H9 (cell line): ENCODE results near the gene RNF125. TPM values are rescaled to one million over a fixed set of nuclear protein-coding genes. Genes with fewer than 3 reads are reported as not detected.

Source experiments
- DNase-seq: peaks from one replicate; pipeline ENCODE4 v3.0.0-alpha.2; 2017
- H2AFZ ChIP-seq: one replicate; pipeline ENCODE4 v1.6.1; 2013; ENCODE audit warnings: mild to moderate bottlenecking, low read length, control low read depth, moderate library complexity
- H2AK5ac ChIP-seq: 2 replicates; pipeline ENCODE4 v1.6.1; 2013; ENCODE audit warnings: low read length, control low read depth, mixed read lengths; ENCODE audit not compliant: insufficient read length
- H2BK120ac ChIP-seq: one replicate; pipeline ENCODE4 v1.6.1; 2013; ENCODE audit warnings: low read depth, mild to moderate bottlenecking, low read length, control low read depth, inconsistent platforms; ENCODE audit not compliant: poor library complexity, severe bottlenecking
- H2BK12ac ChIP-seq: 2 replicates; pipeline ENCODE4 v1.6.1; 2013; ENCODE audit warnings: low read length, control low read depth, mixed read lengths, low read depth; ENCODE audit not compliant: insufficient read length
- H2BK15ac ChIP-seq: 2 replicates; pipeline ENCODE4 v1.6.1; 2013; ENCODE audit warnings: low read depth, low read length, control low read depth
- H2BK20ac ChIP-seq: one replicate; pipeline ENCODE4 v1.6.1; 2013; ENCODE audit warnings: low read depth, mild to moderate bottlenecking, low read length, control low read depth, inconsistent platforms; ENCODE audit not compliant: poor library complexity, severe bottlenecking
- H2BK5ac ChIP-seq: 2 replicates; pipeline ENCODE4 v1.6.1; 2013; ENCODE audit warnings: low read length, control low read depth, mixed read lengths; ENCODE audit not compliant: insufficient read length
- H3K14ac ChIP-seq: 2 replicates; pipeline ENCODE4 v1.6.1; 2013; ENCODE audit warnings: low read length, control low read depth; ENCODE audit not compliant: insufficient read depth
- H3K18ac ChIP-seq: 2 replicates; pipeline ENCODE4 v1.6.1; 2013; ENCODE audit warnings: low read depth, mild to moderate bottlenecking, mixed read lengths, low read length, control low read depth; ENCODE audit not compliant: insufficient read length
- H3K23ac ChIP-seq: 2 replicates; pipeline ENCODE4 v1.6.1; 2013; ENCODE audit warnings: low read length, control low read depth, mixed read lengths, low read depth; ENCODE audit not compliant: insufficient read length
- H3K23me2 ChIP-seq: 2 replicates; pipeline ENCODE4 v1.6.1; 2013; ENCODE audit warnings: low read depth, mild to moderate bottlenecking, mixed read lengths, low read length, control low read depth; ENCODE audit not compliant: insufficient read length, poor library complexity, severe bottlenecking
- H3K27ac ChIP-seq: 2 replicates; pipeline ENCODE4 v1.5.1; 2013; ENCODE audit warnings: low read length, control low read depth, mixed read lengths, low read depth; ENCODE audit not compliant: insufficient read length
- H3K27me3 ChIP-seq: 2 replicates; pipeline ENCODE4 v1.6.1; 2013; ENCODE audit warnings: low read length, control low read depth, inconsistent platforms; ENCODE audit not compliant: insufficient read depth
- H3K4ac ChIP-seq: 2 replicates; pipeline ENCODE4 v1.6.1; 2013; ENCODE audit warnings: low read depth, mild to moderate bottlenecking, control low read depth, inconsistent platforms, low read length, moderate library complexity
- H3K4me1 ChIP-seq: 2 replicates; pipeline ENCODE4 v1.6.1; 2013; ENCODE audit warnings: low read length, control low read depth, inconsistent platforms; ENCODE audit not compliant: insufficient read depth
- H3K4me2 ChIP-seq: 2 replicates; pipeline ENCODE4 v1.6.1; 2013; ENCODE audit warnings: low read length, control low read depth, mixed read lengths; ENCODE audit not compliant: insufficient read length, insufficient read depth
- H3K56ac ChIP-seq: 2 replicates; pipeline ENCODE4 v1.6.1; 2013; ENCODE audit warnings: low read depth, mild to moderate bottlenecking, mixed read lengths, low read length, control low read depth; ENCODE audit not compliant: insufficient read length
- H3K79me1 ChIP-seq: 2 replicates; pipeline ENCODE4 v1.6.1; 2013; ENCODE audit warnings: low read depth, mild to moderate bottlenecking, moderate library complexity, low read length, control low read depth, inconsistent platforms; ENCODE audit not compliant: insufficient read depth, poor library complexity, severe bottlenecking
- H3K79me2 ChIP-seq: 2 replicates; pipeline ENCODE4 v1.6.1; 2013; ENCODE audit warnings: low read length, control low read depth, inconsistent platforms; ENCODE audit not compliant: insufficient read depth
- H3K9ac ChIP-seq: 2 replicates; pipeline ENCODE4 v1.6.1; 2013; ENCODE audit warnings: low read length, control low read depth, mixed read lengths; ENCODE audit not compliant: insufficient read length; ENCODE audit errors: extremely low read depth
- H3K9me3 ChIP-seq: one replicate; pipeline ENCODE4 v1.6.1; 2013; ENCODE audit warnings: low read depth, low read length, inconsistent platforms; ENCODE audit not compliant: control insufficient read depth
- H3T11ph ChIP-seq: one replicate; pipeline ENCODE4 v1.6.1; 2013; ENCODE audit warnings: mild to moderate bottlenecking, low read length, control low read depth, inconsistent platforms
- H4K20me1 ChIP-seq: one replicate; pipeline ENCODE4 v1.6.1; 2013; ENCODE audit not compliant: control insufficient read depth, insufficient read length, insufficient read depth
- H4K5ac ChIP-seq: 2 replicates; pipeline ENCODE4 v1.6.1; 2013; ENCODE audit warnings: low read depth, mild to moderate bottlenecking, mixed read lengths, low read length, control low read depth; ENCODE audit not compliant: insufficient read length
- H4K8ac ChIP-seq: replicated peaks from 2 replicates; pipeline ENCODE4 v1.6.1; 2013; ENCODE audit warnings: low read length, control low read depth, mixed read lengths, low read depth; ENCODE audit not compliant: insufficient read length
- H4K91ac ChIP-seq: 2 replicates; pipeline ENCODE4 v1.6.1; 2013; ENCODE audit warnings: low read depth, mild to moderate bottlenecking, moderate library complexity, mixed read lengths, low read length, control low read depth; ENCODE audit not compliant: insufficient read length
- H3K27ac Mint-ChIP-seq, 3 experiments: 2 replicates in 2 of 3; 3 replicates in 1 of 3; pipeline ENCODE4 v1.8.0; 2020 to 2021; ENCODE audit warnings: mixed read lengths in 3 of 3, mild to moderate bottlenecking in 1 of 3, moderate library complexity in 1 of 3
- H3K27me3 Mint-ChIP-seq: 2 replicates; pipeline ENCODE4 v1.8.0; 2021; ENCODE audit warnings: low read depth, mild to moderate bottlenecking, moderate library complexity, mixed read lengths
- H3K36me3 Mint-ChIP-seq, 3 experiments: 2 replicates in 2 of 3; 3 replicates in 1 of 3; pipeline ENCODE4 v1.8.0; 2020 to 2021; ENCODE audit warnings: low read depth in 3 of 3, mixed read lengths in 3 of 3; ENCODE audit not compliant: insufficient read depth in 1 of 3
- H3K4me1 Mint-ChIP-seq, 2 experiments: 2 replicates each; pipeline ENCODE4 v1.8.0; 2020; ENCODE audit warnings: mixed read lengths in 2 of 2
- H3K4me3 Mint-ChIP-seq, 2 experiments: 2 replicates in 1 of 2; 3 replicates in 1 of 2; pipeline ENCODE4 v1.8.0; 2020 to 2021; ENCODE audit warnings: mild to moderate bottlenecking in 2 of 2, mixed read lengths in 2 of 2, moderate library complexity in 1 of 2
- H3K9me3 Mint-ChIP-seq, 2 experiments: 2 replicates in 1 of 2; 3 replicates in 1 of 2; pipeline ENCODE4 v1.8.0; 2020; ENCODE audit warnings: mild to moderate bottlenecking in 2 of 2, mixed read lengths in 2 of 2, moderate library complexity in 1 of 2
- WGBS: extraction: QIAGEN DNeasy Blood & Tissue Kit; methylation state at CpG from one replicate; pipeline ENCODE4 v1.1.7; 2013; ENCODE audit warnings: missing lambda C conversion rate, low lambda C conversion rate, mixed read lengths; ENCODE audit not compliant: insufficient read length; ENCODE audit errors: extremely low coverage; 5-methylcytosine and 5-hydroxymethylcytosine counted together
- total RNA-seq: library from RNA; stranded (reverse); gene quantifications from 2 replicates; pipeline ENCODE4 v1.2.1, GENCODE V29; 2021
- TF ChIP-seq, protein P1 (sequence below): fragments of 200-600 bp; sonication (generic); conservative IDR thresholded peaks from 3 replicates; pipeline ENCODE4 v1.8.0; 2021; ENCODE audit warnings: antibody characterized with exemption, mild to moderate bottlenecking

The RNF125 gene
- total RNA-seq, 1 experiment from 2014 or later = 8.3 TPM

GRCh38 chr18:32096946-32097345, 78.3 kb downstream of the RNF125 start:
- no peak for DNase-seq
- H3K14ac ChIP-seq = no peak overlapping the region
- no peak overlapping the region for H2BK12ac ChIP-seq
- H3K23ac ChIP-seq = no peak overlapping the region
- H3K27ac ChIP-seq = no peak overlapping the region
- H4K5ac ChIP-seq = no peak overlapping the region
- H3K23me2 ChIP-seq = peaks cover 7% of the 10 kb centered on the region
- H3K9ac ChIP-seq = no peak overlapping the region
- no peaks in the 10 kb centered on the region for H4K20me1 ChIP-seq
- H2AK5ac ChIP-seq = no peak overlapping the region
- H3K27me3 Mint-ChIP-seq = no peaks in the 10 kb centered on the region
- H4K8ac ChIP-seq = no peak overlapping the region
- H3K79me2 ChIP-seq = peaks cover 45% of the 10 kb centered on the region
- no peak overlapping the region for H3K56ac ChIP-seq
- no peak overlapping the region for H2BK5ac ChIP-seq
- peaks cover 6% of the 10 kb centered on the region for H3K79me1 ChIP-seq
- H3K4me1 ChIP-seq = no peaks in the 10 kb centered on the region
- H3K36me3 Mint-ChIP-seq = peaks cover 17 to 48% (median 43%) of the 10 kb centered on the region in 3 experiments
- no peak overlapping the region for H3K4me2 ChIP-seq
- no peaks in the 10 kb centered on the region for H3K27me3 ChIP-seq
- H3K4me3 Mint-ChIP-seq = no peak overlapping the region
- no peak overlapping the region for H2AFZ ChIP-seq
- H3K18ac ChIP-seq = no peak overlapping the region
- TF ChIP-seq, protein P1, sequence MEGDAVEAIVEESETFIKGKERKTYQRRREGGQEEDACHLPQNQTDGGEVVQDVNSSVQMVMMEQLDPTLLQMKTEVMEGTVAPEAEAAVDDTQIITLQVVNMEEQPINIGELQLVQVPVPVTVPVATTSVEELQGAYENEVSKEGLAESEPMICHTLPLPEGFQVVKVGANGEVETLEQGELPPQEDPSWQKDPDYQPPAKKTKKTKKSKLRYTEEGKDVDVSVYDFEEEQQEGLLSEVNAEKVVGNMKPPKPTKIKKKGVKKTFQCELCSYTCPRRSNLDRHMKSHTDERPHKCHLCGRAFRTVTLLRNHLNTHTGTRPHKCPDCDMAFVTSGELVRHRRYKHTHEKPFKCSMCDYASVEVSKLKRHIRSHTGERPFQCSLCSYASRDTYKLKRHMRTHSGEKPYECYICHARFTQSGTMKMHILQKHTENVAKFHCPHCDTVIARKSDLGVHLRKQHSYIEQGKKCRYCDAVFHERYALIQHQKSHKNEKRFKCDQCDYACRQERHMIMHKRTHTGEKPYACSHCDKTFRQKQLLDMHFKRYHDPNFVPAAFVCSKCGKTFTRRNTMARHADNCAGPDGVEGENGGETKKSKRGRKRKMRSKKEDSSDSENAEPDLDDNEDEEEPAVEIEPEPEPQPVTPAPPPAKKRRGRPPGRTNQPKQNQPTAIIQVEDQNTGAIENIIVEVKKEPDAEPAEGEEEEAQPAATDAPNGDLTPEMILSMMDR = no peak
- no peak overlapping the region for H2BK120ac ChIP-seq
- no peak overlapping the region for H3T11ph ChIP-seq
- H2BK15ac ChIP-seq = no peak overlapping the region
- no CpG with 5 or more reads among the region's 2 CpGs for WGBS
- no peaks in the 10 kb centered on the region for H3K9me3 ChIP-seq
- no peak overlapping the region for H2BK20ac ChIP-seq
- no peak overlapping the region for H4K91ac ChIP-seq
- H3K27ac Mint-ChIP-seq = peak overlapping the region in 2 of 3 experiments; percentile 9 to 78; a peak in 2 of 7 replicates
- H3K4me1 Mint-ChIP-seq = peaks cover 26 to 32% of the 10 kb centered on the region in 2 experiments
- no peak overlapping the region for H3K4ac ChIP-seq
- 0 out of 5 replicates have a peak, but pooled peaks cover 0 to 2% of the 10 kb centered on the region in 2 experiments for H3K9me3 Mint-ChIP-seq
